SU-DHL-6 (cell line): ENCODE results near the gene CNTNAP4.

Experiments
- H2AFZ ChIP-seq: fragments of 200-600 bp; sonication (generic); 2 replicates; pipeline ENCODE4 v1.6.1; 2014; ENCODE audit warnings: low read depth, mild to moderate bottlenecking, moderate library complexity, mixed read lengths, antibody characterized with exemption, low read length; ENCODE audit not compliant: severe bottlenecking
- H3F3A ChIP-seq: fragments of 200-600 bp; shearing (Covaris generic); 2 replicates; pipeline ENCODE4 v1.6.0; 2016; ENCODE audit warnings: antibody characterized with exemption, mild to moderate bottlenecking; ENCODE audit not compliant: insufficient read depth
- H3K27ac ChIP-seq: fragments of 200-600 bp; sonication (generic); 2 replicates; pipeline ENCODE4 v1.5.1; 2016; ENCODE audit warnings: low read depth, mild to moderate bottlenecking, low read length, moderate library complexity, mixed read lengths
- H3K27me3 ChIP-seq: fragments of 200-600 bp; sonication (generic), shearing (Covaris generic); 2 replicates; pipeline ENCODE4 v1.6.0; 2014; ENCODE audit warnings: mild to moderate bottlenecking, low read length
- H3K36me3 ChIP-seq: fragments of 200-600 bp; sonication (generic); 2 replicates; pipeline ENCODE4 v1.6.1; 2014; ENCODE audit warnings: mild to moderate bottlenecking, low read length, mixed read lengths
- H3K4me2 ChIP-seq: fragments of 300-600, 200-600 bp; shearing (Covaris generic), sonication (generic); 2 replicates; pipeline ENCODE4 v1.6.0; 2014; ENCODE audit warnings: low read length, low read depth, mild to moderate bottlenecking; ENCODE audit not compliant: poor library complexity, severe bottlenecking
- H3K4me3 ChIP-seq: fragments of 200-600 bp; sonication (generic); 2 replicates; pipeline ENCODE4 v1.5.1; 2014; ENCODE audit warnings: antibody characterized with exemption, low read length, mild to moderate bottlenecking, mixed read lengths; ENCODE audit not compliant: insufficient read depth, poor library complexity, severe bottlenecking
- H3K79me2 ChIP-seq: fragments of 200-600 bp; sonication (generic); 2 replicates; pipeline ENCODE4 v1.6.1; 2014; ENCODE audit warnings: mild to moderate bottlenecking, low read length, moderate library complexity; ENCODE audit not compliant: insufficient read depth
- H3K9ac ChIP-seq: fragments of 200-600 bp; sonication (generic); 2 replicates; pipeline ENCODE4 v1.7.0; 2014; ENCODE audit warnings: mild to moderate bottlenecking, low read length
- H3K9me2 ChIP-seq: fragments of 200-600 bp; sonication (generic); replicated peaks from 2 replicates; pipeline ENCODE4 v1.6.1; 2014; ENCODE audit warnings: low read length; ENCODE audit not compliant: insufficient read depth
- H3K9me3 ChIP-seq: fragments of 200-600 bp; sonication (generic); 2 replicates; pipeline ENCODE4 v1.6.1; 2014; ENCODE audit warnings: low read length, mixed read lengths; ENCODE audit not compliant: insufficient read depth
- H4K20me1 ChIP-seq: fragments of 200-600 bp; sonication (generic); 2 replicates; pipeline ENCODE4 v1.6.1; 2014; ENCODE audit warnings: low read depth, mild to moderate bottlenecking, antibody characterized with exemption, low read length, moderate library complexity, mixed read lengths
- EZH2phosphoT487 ChIP-seq: fragments of 200-600 bp; sonication (generic), shearing (Covaris generic); conservative IDR thresholded peaks from 2 replicates; pipeline ENCODE4 v1.6.1; 2018; ENCODE audit warnings: mild to moderate bottlenecking, antibody characterized with exemption, low read length, moderate library complexity, mixed read lengths
- TF ChIP-seq, protein P1 (sequence below): fragments of 200-600 bp; sonication (generic); IDR thresholded peaks from one replicate; pipeline ENCODE4 v1.5.1; 2017; ENCODE audit warnings: antibody characterized with exemption, mild to moderate bottlenecking, low read length, moderate library complexity; ENCODE audit not compliant: insufficient read depth, poor library complexity, severe bottlenecking

Gene CNTNAP4

DNA sequence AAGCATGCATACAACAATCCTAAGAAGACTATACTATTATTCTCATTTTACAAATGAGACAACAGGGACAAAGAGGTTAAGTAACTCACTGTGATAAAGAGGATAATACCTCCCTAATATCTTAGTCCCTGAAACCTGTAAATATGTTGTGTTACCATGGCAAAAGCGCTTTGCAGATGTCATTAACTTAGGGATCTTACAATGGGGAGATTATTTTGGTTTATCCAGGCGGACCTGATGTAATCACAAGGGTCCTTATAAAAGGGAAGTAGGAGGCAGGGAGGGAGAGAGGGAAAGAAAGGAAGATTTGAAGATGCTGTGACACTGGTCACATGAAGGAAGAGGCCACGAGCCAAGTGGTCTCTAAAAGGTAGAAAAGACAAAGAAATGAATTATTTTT is 164.7 kb downstream of the CNTNAP4 start:
- no peaks in the 10 kb centered on the region for H3K27me3 ChIP-seq
- H4K20me1 ChIP-seq, result no peaks in the 10 kb centered on the region
- H3K79me2 ChIP-seq, result no peaks in the 10 kb centered on the region
- no peak overlapping the region for H3K9ac ChIP-seq
- H3K9me2 ChIP-seq, result no peaks in the 10 kb centered on the region
- H3K36me3 ChIP-seq, result no peaks in the 10 kb centered on the region
- H3F3A ChIP-seq, result no peaks in the 10 kb centered on the region
- TF ChIP-seq, protein P1, sequence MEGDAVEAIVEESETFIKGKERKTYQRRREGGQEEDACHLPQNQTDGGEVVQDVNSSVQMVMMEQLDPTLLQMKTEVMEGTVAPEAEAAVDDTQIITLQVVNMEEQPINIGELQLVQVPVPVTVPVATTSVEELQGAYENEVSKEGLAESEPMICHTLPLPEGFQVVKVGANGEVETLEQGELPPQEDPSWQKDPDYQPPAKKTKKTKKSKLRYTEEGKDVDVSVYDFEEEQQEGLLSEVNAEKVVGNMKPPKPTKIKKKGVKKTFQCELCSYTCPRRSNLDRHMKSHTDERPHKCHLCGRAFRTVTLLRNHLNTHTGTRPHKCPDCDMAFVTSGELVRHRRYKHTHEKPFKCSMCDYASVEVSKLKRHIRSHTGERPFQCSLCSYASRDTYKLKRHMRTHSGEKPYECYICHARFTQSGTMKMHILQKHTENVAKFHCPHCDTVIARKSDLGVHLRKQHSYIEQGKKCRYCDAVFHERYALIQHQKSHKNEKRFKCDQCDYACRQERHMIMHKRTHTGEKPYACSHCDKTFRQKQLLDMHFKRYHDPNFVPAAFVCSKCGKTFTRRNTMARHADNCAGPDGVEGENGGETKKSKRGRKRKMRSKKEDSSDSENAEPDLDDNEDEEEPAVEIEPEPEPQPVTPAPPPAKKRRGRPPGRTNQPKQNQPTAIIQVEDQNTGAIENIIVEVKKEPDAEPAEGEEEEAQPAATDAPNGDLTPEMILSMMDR, result no peak
- no peak for TF ChIP-seq EZH2phosphoT487
- H2AFZ ChIP-seq, result no peak overlapping the region
- H3K4me3 ChIP-seq, result no peak overlapping the region
- no peak overlapping the region for H3K27ac ChIP-seq
- no peaks in the 10 kb centered on the region for H3K9me3 ChIP-seq
- H3K4me2 ChIP-seq, result no peak overlapping the region

DNA sequence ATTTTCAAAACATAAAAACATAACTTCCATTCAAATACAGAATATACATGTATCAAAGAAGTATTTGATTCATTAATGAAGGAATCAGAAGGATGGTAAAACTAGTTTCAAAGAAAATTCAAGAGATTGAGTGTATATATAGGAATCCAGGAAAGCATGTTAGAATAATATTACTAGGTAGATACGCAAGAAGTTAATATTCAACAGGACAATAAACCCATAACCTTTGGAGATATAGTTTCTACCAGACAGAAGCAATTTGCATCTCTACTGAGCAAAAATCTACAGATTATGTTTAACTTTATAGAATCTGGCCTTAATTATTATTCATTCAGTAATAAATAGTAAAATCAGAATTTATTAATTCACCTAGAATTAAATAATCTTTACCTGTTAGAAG is 166.8 kb downstream of the CNTNAP4 start:
- H3F3A ChIP-seq, result no peaks in the 10 kb centered on the region
- H3K9me2 ChIP-seq, result no peaks in the 10 kb centered on the region
- H3K79me2 ChIP-seq, result no peaks in the 10 kb centered on the region
- no peak overlapping the region for H3K4me2 ChIP-seq
- H3K27ac ChIP-seq, result no peak overlapping the region
- H3K4me3 ChIP-seq, result no peak overlapping the region
- no peaks in the 10 kb centered on the region for H3K36me3 ChIP-seq
- no peaks in the 10 kb centered on the region for H3K27me3 ChIP-seq
- H3K9me3 ChIP-seq, result no peaks in the 10 kb centered on the region
- no peak overlapping the region for H3K9ac ChIP-seq
- no peak for TF ChIP-seq EZH2phosphoT487
- TF ChIP-seq, protein P1, result no peak
- H4K20me1 ChIP-seq, result no peaks in the 10 kb centered on the region
- no peak overlapping the region for H2AFZ ChIP-seq

DNA sequence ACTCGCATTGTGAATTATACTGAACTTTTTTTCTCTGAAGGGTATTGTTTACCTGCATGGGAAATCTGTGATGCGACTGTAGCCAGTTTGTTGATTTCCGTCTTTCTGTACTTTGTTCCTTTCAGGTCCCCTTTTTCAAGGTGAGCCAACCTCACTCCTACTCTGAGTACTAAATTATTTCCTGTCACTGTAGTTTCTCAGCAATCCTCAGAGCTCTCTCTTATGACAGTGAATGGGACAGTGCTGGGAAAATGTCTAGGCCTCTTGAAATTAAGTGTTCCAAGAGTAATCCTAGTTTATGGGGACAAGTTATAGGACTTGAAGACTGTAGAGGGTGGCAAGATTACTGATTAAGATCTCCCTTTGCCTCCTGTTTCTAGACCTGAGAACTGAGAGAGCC is 167.6 kb downstream of the CNTNAP4 start:
- H2AFZ ChIP-seq, result no peak overlapping the region
- no peak overlapping the region for H3K27ac ChIP-seq
- no peaks in the 10 kb centered on the region for H3K79me2 ChIP-seq
- TF ChIP-seq, protein P1, result no peak
- TF ChIP-seq EZH2phosphoT487, result no peak
- H3F3A ChIP-seq, result no peaks in the 10 kb centered on the region
- no peaks in the 10 kb centered on the region for H4K20me1 ChIP-seq
- H3K4me3 ChIP-seq, result no peak overlapping the region
- H3K9me3 ChIP-seq, result no peaks in the 10 kb centered on the region
- H3K9ac ChIP-seq, result no peak overlapping the region
- no peak overlapping the region for H3K4me2 ChIP-seq
- H3K9me2 ChIP-seq, result no peaks in the 10 kb centered on the region
- no peaks in the 10 kb centered on the region for H3K27me3 ChIP-seq
- H3K36me3 ChIP-seq, result no peaks in the 10 kb centered on the region
